Activated B cell treated with CpG ODN at 0.5 μM for 24 hours (primary cell): ENCODE results near the gene SFMBT1. TPM values are rescaled to one million over a fixed set of nuclear protein-coding genes. Genes with fewer than 3 reads are reported as not detected.

Experiments
- ATAC-seq: fragments of 200-7000 bp; cut with Tn5 transposase; one replicate; pipeline ENCODE4 v1.10.0; 2021; ENCODE audit warnings: low read depth, mild to moderate bottlenecking, moderate library complexity
- CTCF ChIA-PET: fragments of 350-600 bp; sonication (Branson Sonifier 250); formaldehyde crosslinking; loops from one replicate; lab custom pipeline; 2021; ENCODE audit warnings: antibody characterized with exemption; lab: Charles Lee
- POLR2A ChIA-PET: fragments of 350-600 bp; sonication (Branson Sonifier 250); formaldehyde crosslinking; loops from one replicate; lab custom pipeline; 2021; ENCODE audit warnings: antibody characterized with exemption; lab: Charles Lee
- DNase-seq: peaks from one replicate; pipeline ENCODE4 v3.0.0; 2022
- H3K27ac Mint-ChIP-seq: one replicate; pipeline ENCODE4 v1.8.0; 2020; ENCODE audit warnings: mixed read lengths
- H3K27me3 Mint-ChIP-seq: one replicate; pipeline ENCODE4 v1.8.0; 2021; ENCODE audit warnings: mixed read lengths
- H3K36me3 Mint-ChIP-seq: one replicate; pipeline ENCODE4 v1.8.0; 2021; ENCODE audit warnings: low read depth, mixed read lengths
- H3K4me1 Mint-ChIP-seq: one replicate; pipeline ENCODE4 v1.8.0; 2021; ENCODE audit warnings: mixed read lengths
- H3K4me3 Mint-ChIP-seq: one replicate; pipeline ENCODE4 v1.8.0; 2020; ENCODE audit warnings: mild to moderate bottlenecking, mixed read lengths
- H3K9me3 Mint-ChIP-seq: one replicate; pipeline ENCODE4 v1.8.0; 2020; ENCODE audit warnings: mixed read lengths
- intact Hi-C: fragments of 100-400 bp; cut with micrococcal nuclease; formaldehyde crosslinking; loops from one replicate; pipeline ENCODE4 v1.15.1; 2024
- total RNA-seq: library from RNA; stranded (reverse); gene quantifications from 2 replicates; pipeline ENCODE4 v1.2.3, GENCODE V29; 2022
- TF ChIP-seq, protein P1 (sequence below): fragments of 200-600 bp; IDR thresholded peaks from one replicate; pipeline ENCODE4 v1.8.0; 2022; ENCODE audit warnings: antibody characterized with exemption, mild to moderate bottlenecking

Gene SFMBT1
- total RNA-seq, 1 donor from 2014 or later = 31.6 TPM

DNA sequence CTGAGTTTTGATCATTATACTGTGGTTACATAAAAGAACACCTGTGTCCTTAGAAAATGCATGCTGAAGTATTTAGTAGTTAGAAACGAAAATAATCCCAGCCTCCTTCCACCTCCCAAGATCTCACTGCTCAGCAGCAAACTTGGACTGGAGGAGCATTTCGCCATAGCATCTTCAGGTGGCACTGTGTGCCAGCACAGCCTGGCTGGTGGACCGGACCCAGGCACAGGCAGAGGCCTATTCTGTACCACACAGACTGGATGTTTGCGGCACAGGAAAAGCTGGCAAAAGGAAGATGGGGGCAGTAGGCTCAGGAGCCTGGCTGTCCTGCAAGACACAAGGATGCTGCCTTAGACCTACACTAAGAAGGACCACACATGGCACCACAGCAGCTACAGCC, 158.7 kb downstream of the SFMBT1 start:
- Mint-ChIP-seq H3K36me3 (peaks cover 13% of the 10 kb centered on the region), H3K27me3 (no peaks in the 10 kb centered on the region), H3K27ac (no peak overlapping the region), H3K4me3 (no peak overlapping the region), H3K4me1 (peaks cover 15% of the 10 kb centered on the region), H3K9me3 (no peaks in the 10 kb centered on the region)
- ATAC-seq (no peak), DNase-seq (no peak)
- POLR2A ChIA-PET = no interaction called here
- TF ChIP-seq, protein P1, sequence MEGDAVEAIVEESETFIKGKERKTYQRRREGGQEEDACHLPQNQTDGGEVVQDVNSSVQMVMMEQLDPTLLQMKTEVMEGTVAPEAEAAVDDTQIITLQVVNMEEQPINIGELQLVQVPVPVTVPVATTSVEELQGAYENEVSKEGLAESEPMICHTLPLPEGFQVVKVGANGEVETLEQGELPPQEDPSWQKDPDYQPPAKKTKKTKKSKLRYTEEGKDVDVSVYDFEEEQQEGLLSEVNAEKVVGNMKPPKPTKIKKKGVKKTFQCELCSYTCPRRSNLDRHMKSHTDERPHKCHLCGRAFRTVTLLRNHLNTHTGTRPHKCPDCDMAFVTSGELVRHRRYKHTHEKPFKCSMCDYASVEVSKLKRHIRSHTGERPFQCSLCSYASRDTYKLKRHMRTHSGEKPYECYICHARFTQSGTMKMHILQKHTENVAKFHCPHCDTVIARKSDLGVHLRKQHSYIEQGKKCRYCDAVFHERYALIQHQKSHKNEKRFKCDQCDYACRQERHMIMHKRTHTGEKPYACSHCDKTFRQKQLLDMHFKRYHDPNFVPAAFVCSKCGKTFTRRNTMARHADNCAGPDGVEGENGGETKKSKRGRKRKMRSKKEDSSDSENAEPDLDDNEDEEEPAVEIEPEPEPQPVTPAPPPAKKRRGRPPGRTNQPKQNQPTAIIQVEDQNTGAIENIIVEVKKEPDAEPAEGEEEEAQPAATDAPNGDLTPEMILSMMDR = no peak
- intact Hi-C loops = no loop called here
- CTCF ChIA-PET = no interaction called here

DNA sequence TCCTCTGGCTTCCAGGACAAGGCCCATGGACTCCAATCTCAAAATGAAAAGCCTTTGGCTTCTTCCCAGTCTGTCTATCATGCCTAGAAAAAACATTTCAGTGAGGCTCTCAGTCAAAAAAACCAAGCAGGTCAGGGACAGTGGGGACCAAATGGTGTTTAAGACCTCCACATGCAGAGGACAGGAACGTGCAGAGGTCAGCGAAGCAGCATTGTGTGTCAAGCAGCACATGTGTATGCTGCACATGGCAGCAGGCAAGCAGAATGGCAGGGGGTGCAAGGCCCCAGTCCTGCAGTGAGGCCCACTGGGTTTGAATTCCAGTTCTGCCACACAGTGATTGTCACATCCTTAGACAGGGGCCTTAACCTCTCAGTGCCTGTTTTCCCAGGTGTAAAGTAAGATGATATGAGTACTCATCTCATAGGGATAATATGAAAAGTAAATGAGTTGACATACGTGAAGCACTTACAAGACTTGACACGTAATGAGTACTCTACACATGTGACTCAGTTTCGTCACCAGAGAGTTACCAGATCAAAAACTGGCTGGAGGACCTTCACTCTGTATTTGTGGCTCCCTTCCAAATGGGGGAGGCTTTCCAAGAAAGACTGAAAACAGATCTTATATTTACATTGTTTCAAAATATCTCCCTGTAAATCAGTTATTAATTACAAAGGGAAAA, 159.7 kb downstream of the SFMBT1 start:
- POLR2A ChIA-PET = no interaction called here
- intact Hi-C loops = no loop called here
- no peaks in the 10 kb centered on the region for H3K9me3 Mint-ChIP-seq
- peaks cover 13% of the 10 kb centered on the region for H3K36me3 Mint-ChIP-seq
- ATAC-seq (no peak), DNase-seq (no peak)
- CTCF ChIA-PET = no interaction called here
- TF ChIP-seq, protein P1 = no peak
- no peaks in the 10 kb centered on the region for H3K27me3 Mint-ChIP-seq
- H3K27ac Mint-ChIP-seq = no peak overlapping the region
- H3K4me1 Mint-ChIP-seq = peaks cover 6% of the 10 kb centered on the region
- H3K4me3 Mint-ChIP-seq = no peak overlapping the region

DNA sequence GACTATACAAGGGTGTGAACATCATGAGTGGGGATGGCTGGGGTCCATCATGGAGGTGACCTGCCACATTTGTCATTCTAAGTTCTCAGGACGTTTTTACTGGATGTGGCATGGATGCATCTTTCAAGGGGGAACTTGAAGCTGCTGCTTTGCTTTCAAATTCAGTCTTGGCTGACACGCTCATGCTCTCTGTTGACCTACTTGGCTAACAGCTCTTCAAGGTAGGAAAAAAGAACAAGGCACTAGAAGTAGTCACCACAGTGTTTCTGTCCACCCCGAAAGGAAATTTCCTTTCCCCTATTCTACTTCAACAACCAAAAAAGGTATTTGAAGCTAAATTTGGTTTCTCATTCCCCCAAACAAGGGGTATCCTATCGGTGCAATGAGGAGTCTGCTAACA, 163.5 kb downstream of the SFMBT1 start:
- ATAC-seq (no peak), DNase-seq (no peak)
- Mint-ChIP-seq H3K36me3 (peaks cover 20% of the 10 kb centered on the region), H3K4me3 (no peak overlapping the region), H3K4me1 (no peaks in the 10 kb centered on the region), H3K27me3 (no peaks in the 10 kb centered on the region), H3K9me3 (no peaks in the 10 kb centered on the region), H3K27ac (no peak overlapping the region)
- TF ChIP-seq, protein P1 = no peak
- POLR2A ChIA-PET = no interaction called here
- CTCF ChIA-PET = no interaction called here
- intact Hi-C loops = no loop called here

DNA sequence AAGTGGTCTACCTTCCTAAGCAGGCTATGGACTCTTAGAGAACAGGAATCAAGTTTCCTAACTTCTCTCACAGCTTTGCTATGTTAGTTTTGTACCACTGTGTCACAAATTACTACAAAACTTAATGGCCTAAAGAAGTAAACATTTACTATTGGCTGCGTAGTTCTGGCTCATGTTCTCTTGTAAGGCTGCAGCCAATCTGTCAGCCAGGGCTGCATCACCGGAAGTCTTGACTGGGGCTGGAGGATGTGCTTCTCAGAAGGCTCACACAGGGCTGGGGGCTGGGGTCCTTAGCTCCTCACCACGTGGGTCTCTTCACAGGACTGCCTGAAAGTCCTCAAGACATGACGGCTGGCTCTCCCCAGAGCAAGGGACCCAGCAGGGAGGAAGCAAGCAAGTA, 164.0 kb downstream of the SFMBT1 start:
- POLR2A ChIA-PET = no interaction called here
- no peak overlapping the region for H3K27ac Mint-ChIP-seq
- intact Hi-C loops = no loop called here

DNA sequence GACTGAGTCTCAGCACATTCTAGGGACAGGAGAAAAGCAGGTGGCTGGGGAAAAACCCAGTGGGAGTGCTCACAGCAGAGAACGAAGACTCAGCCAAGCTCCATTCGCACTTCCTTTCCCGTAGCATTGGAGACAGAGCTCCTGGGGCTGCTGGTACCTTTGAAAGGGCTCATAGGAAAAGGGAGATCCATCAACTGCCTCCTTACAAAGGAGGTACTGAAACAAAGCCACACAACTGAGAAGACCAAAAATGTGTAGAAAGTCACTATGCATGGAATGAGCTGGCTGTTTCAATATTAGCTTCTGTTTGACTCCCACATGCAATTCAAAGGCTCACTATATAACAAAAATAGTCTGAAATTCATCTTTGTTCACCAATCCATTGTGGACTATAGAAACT, 165.4 kb downstream of the SFMBT1 start:
- ATAC-seq (no peak), DNase-seq (no peak)
- H3K4me3 Mint-ChIP-seq = no peak overlapping the region
- H3K27me3 Mint-ChIP-seq = no peaks in the 10 kb centered on the region
- no peak overlapping the region for H3K27ac Mint-ChIP-seq
- H3K4me1 Mint-ChIP-seq = no peaks in the 10 kb centered on the region
- H3K36me3 Mint-ChIP-seq = peaks cover 14% of the 10 kb centered on the region
- TF ChIP-seq, protein P1 = no peak
- POLR2A ChIA-PET = no interaction called here
- intact Hi-C loops = no loop called here
- CTCF ChIA-PET = interaction anchor here (0.5 kb wide), 1 partner anchor 8 kb away, joined by 3 read pairs; no protein-coding TSS in a partner anchor
- H3K9me3 Mint-ChIP-seq = no peaks in the 10 kb centered on the region

More for the DNA sequence above, 164.0 kb downstream of the SFMBT1 start:
- Mint-ChIP-seq H3K9me3 (no peaks in the 10 kb centered on the region), H3K4me1 (no peaks in the 10 kb centered on the region), H3K27me3 (no peaks in the 10 kb centered on the region), H3K36me3 (peaks cover 20% of the 10 kb centered on the region), H3K4me3 (no peak overlapping the region)
- ATAC-seq (no peak), DNase-seq (no peak)
- CTCF ChIA-PET = no interaction called here
- TF ChIP-seq, protein P1 = no peak
